OCI-LY7 (cell line): Measurements from ENCODE around the gene UVSSA.

ENCODE experiments used
- CTCF ChIP-seq: fragments of 200-600 bp; sonication (generic); conservative IDR thresholded peaks from 2 replicates; pipeline ENCODE4 v1.5.1; 2014; ENCODE audit warnings: mild to moderate bottlenecking, antibody characterized with exemption, low read length, moderate library complexity, mixed read lengths
- EZH2phosphoT487 ChIP-seq: fragments of 200-600 bp; sonication (generic); IDR thresholded peaks from 2 replicates; pipeline ENCODE4 v1.6.1; 2018; ENCODE audit warnings: low read depth, borderline replicate concordance, mild to moderate bottlenecking, mixed run types, antibody characterized with exemption, low read length, moderate library complexity, mixed read lengths

GRCh38 chr4:1299301-1299860, 47.6 kb upstream of the UVSSA start:
- no peak for TF ChIP-seq CTCF
- no peak for TF ChIP-seq EZH2phosphoT487
